Stimulated activated naive CD8-positive, alpha-beta T cell treated with anti-CD3 and anti-CD28 coated beads, Interleukin-15, amount 100 ng/mL, for 72 hours (primary cell): ENCODE results near the gene SCFD2.
A peak's percentile ranks its signal among the peaks of the same experiment; 100 is the strongest.

ENCODE experiments used
- ATAC-seq: fragments of 150-1000 bp; cut with Tn5 transposase; 2 replicates; pipeline ENCODE4 v1.10.0; 2021; ENCODE audit warnings: mild to moderate bottlenecking, moderate library complexity
- DNase-seq, 2 donors: peaks; one replicate each; pipeline ENCODE4 v3.0.0; 2021 to 2022
- H3K27ac Mint-ChIP-seq, 2 donors: one replicate each; pipeline ENCODE4 v1.8.0; 2022; ENCODE audit warnings: mild to moderate bottlenecking in 2 of 2, mixed read lengths in 2 of 2, moderate library complexity in 2 of 2
- H3K27me3 Mint-ChIP-seq: one replicate; pipeline ENCODE4 v1.8.0; 2022; ENCODE audit warnings: mixed read lengths
- H3K4me1 Mint-ChIP-seq: one replicate; pipeline ENCODE4 v1.8.0; 2022; ENCODE audit warnings: mild to moderate bottlenecking, mixed read lengths
- H3K4me3 Mint-ChIP-seq, 2 donors: one replicate each; pipeline ENCODE4 v1.8.0; 2022; ENCODE audit warnings: mild to moderate bottlenecking in 2 of 2, mixed read lengths in 2 of 2, moderate library complexity in 1 of 2
- H3K9me3 Mint-ChIP-seq, 2 donors: one replicate each; pipeline ENCODE4 v1.8.0; 2022; ENCODE audit warnings: mixed read lengths in 2 of 2

Gene SCFD2

DNA sequence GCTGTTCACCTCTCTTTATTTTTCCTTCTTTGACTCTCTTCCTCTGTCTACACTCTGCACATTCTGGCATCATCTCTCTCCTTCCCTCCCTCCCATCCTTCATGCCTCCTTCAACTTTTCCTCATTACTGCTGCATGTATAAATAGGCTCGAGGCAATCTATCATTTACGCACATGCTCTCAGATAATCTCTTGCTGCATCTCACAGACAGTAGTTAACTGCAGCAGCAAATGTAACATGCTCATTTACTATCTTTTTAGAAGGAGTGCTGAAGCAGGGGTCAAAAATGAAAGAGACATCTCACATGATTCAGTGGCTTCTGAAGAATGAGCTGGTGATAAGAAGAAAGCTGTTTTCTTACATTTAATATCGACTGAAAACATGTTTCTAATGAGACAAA is 376.0 kb downstream of the SCFD2 start:
- Mint-ChIP-seq H3K9me3 (no peaks in the 10 kb centered on the region), H3K27me3 (no peaks in the 10 kb centered on the region), H3K27ac (peak overlapping the region in 1 of 2 donors; percentile 6), H3K4me3 (no peak overlapping the region), H3K4me1 (no peaks in the 10 kb centered on the region)
- ATAC-seq (no peak), DNase-seq (no peak)

DNA sequence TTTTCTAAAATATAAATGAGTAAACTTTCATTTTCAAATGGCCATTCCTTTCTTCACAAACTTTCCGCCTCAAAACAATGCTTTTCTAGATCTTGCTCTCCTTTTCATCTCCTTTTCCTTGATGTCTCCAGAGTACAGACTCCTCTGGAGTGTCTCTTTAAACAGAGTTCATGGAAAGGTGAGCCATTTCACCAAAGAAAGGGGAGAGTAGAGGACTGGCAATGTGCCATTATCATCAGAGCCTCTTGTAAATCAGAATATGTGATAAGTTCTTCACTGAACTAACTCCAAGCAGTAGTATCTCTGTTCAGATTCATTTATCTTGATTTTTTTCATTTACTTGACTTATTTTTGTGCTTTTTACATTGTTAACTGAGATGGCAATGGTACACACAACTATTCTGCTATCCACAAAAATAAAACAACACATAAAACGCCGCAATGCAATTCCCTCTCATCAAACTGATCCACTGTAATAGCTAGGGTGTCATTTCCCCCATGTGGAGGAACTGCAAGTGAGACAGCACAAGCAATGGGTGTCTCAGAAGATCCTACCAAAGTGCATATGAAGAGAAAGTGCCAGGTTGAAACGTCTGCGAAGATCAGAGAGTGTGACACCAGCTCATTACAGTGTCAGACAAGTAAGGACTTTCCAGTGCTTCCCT is 378.3 kb downstream of the SCFD2 start:
- no peak for DNase-seq
- no peaks in the 10 kb centered on the region for H3K27me3 Mint-ChIP-seq
- no peak for ATAC-seq

DNA sequence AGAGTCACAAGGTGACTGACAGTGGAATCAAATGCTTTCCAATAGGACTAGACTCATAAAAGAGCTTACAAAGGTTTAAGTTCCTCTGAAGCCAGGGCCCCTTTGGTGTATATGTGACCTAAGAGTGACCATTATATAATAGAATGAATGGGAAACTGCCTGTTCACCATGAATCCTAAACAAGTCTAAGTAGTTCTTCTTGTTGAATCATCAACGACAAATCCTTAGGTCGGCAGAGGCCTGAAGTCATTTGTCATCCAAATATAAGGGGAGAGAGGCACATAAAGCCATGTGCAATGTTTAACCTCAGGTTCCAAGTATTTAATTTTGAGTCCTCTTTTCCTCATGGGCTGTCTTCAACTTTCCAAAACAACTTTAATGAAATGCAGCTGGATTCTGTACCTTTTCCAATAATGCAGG is 381.4 kb downstream of the SCFD2 start:
- Mint-ChIP-seq H3K27me3 (no peaks in the 10 kb centered on the region), H3K4me3 (no peak overlapping the region), H3K9me3 (no peaks in the 10 kb centered on the region), H3K27ac (no peak overlapping the region), H3K4me1 (no peaks in the 10 kb centered on the region)
- DNase-seq, result no peak
- ATAC-seq, result no peak

More for the DNA sequence above, 378.3 kb downstream of the SCFD2 start:
- no peak overlapping the region for H3K4me3 Mint-ChIP-seq
- H3K4me1 Mint-ChIP-seq, result no peaks in the 10 kb centered on the region
- H3K27ac Mint-ChIP-seq, result peak overlapping the region in 1 of 2 donors; percentile 16
- H3K9me3 Mint-ChIP-seq, result no peaks in the 10 kb centered on the region

DNA sequence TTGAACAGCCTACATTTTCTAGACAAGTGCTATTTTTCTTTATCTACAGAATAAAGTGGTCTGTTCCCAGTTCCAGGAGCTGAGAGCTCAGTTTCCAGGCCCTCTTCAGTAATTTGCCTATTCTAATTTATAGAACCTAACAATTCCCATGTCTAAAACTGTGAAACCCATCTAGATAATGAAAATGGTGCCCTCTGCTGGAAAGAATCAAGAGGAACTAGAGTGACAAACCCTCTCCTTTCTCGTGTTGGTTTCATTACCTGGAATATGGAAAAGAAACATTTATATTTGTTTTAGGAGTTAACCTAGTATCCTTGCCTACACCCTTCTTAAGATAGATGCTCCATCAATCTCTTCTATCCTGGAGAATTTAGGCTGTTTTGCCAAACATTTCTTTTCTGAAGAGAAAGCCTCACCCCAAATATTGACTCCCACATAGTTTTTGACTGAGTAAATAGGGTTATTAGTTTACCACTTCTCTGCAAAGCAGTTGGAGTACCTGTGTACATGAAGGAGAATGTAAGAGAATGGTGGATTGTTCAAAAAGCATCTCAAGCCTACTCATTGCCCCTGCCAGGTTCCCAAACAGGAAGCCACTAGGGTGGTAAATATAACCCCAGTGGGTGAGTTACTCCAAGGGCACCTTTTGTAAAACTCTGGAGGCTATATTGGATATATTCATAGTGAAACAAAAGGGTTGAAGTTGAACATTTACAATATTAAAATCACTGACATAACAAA is 382.1 kb downstream of the SCFD2 start:
- Mint-ChIP-seq H3K27me3 (no peaks in the 10 kb centered on the region), H3K9me3 (no peaks in the 10 kb centered on the region), H3K4me1 (no peaks in the 10 kb centered on the region), H3K27ac (no peak overlapping the region), H3K4me3 (no peak overlapping the region)
- DNase-seq (peak in 1 of 2 donors; percentile 12), ATAC-seq (no peak)

DNA sequence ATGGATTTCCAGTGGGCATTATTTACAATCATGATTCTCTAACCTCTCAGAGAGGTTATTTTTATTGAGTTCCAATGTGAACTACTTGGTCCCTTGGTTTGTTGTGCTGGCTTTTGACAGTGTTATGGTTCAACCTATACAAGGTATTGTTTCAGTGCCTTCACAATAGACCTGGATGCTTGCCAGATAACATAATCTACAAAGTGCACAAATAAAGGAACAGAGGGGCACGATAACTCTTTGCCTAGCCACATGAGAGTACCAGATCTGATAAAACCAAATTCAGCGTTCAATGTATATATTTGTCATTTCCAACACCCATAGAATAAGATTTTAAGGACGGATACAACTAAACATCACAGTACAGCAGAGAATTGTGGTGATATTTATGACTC is 382.9 kb downstream of the SCFD2 start:
- H3K27ac Mint-ChIP-seq, result no peak overlapping the region
- no peak overlapping the region for H3K4me3 Mint-ChIP-seq
- ATAC-seq, result no peak
- H3K4me1 Mint-ChIP-seq, result no peaks in the 10 kb centered on the region
- no peaks in the 10 kb centered on the region for H3K27me3 Mint-ChIP-seq
- no peak for DNase-seq
- no peaks in the 10 kb centered on the region for H3K9me3 Mint-ChIP-seq

DNA sequence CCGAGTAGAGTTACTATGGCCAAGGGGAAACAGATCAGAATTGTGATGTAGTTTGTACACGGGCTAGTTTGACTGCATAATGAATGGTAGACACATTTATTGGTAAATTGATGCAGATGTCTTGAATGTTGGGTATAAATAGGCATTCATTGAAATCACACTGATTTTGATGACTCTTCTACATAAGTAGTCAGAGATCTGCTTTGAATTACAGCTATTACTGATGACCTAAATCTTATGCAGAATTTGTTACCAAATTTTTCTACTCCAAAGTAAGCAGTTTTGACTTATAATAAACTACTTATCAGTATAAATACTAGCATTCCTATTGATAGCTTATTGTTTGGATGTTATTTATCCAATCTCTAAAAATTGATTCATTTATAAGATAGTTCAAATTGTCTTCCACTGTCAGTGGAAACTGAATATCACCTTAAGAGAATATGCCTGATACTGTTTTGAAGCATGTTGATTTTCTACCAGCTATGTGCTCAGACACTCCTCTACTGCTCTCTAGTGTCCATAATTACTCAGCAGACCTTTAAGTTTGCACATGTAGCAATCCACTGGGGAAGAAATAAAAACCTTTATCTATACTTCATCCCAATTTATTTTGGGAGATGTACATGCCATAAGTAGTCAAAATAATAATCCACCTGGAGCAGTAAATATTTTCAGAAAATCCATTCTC is 383.5 kb downstream of the SCFD2 start:
- Mint-ChIP-seq H3K9me3 (no peaks in the 10 kb centered on the region), H3K4me3 (no peak overlapping the region), H3K27ac (no peak overlapping the region), H3K27me3 (no peaks in the 10 kb centered on the region), H3K4me1 (no peaks in the 10 kb centered on the region)
- DNase-seq (no peak), ATAC-seq (no peak)

DNA sequence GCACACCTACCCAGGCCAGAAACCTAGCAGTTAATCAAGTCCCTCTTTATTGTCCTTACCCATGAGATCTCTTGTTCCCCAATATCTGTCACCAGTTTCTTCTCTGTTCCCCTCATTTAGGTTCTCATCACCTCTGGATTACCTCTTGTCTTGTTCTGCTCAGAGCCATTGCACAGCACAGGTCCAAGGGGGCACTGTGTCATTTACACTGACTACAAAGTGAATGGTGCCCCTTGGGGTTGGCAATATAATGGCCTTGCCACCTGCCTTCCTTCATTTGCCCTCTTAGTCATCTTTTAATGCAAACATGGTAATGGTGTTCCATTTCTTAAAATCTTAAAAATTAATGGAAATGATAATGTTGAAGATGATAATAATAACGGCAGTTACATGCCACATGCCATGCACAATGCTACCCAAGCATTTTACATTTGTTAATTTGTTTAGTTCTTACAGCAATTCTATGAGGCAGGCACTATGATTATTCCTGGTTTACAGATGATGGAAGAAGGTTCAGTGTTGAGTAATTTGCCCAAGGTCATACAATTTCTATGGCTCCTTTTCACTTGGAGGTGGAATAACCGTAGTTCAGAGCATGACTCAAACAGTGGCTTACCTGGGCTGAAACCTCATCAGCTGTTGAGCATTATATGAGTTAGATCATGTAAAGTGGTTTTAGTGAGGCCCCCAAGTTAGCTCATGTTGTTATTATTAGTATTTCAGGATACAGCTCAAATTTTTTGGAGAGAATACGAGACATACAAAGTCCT is 385.9 kb downstream of the SCFD2 start:
- Mint-ChIP-seq H3K27ac (no peak overlapping the region), H3K9me3 (no peaks in the 10 kb centered on the region), H3K4me1 (no peaks in the 10 kb centered on the region), H3K4me3 (no peak overlapping the region), H3K27me3 (no peaks in the 10 kb centered on the region)
- DNase-seq, result no peak
- no peak for ATAC-seq

DNA sequence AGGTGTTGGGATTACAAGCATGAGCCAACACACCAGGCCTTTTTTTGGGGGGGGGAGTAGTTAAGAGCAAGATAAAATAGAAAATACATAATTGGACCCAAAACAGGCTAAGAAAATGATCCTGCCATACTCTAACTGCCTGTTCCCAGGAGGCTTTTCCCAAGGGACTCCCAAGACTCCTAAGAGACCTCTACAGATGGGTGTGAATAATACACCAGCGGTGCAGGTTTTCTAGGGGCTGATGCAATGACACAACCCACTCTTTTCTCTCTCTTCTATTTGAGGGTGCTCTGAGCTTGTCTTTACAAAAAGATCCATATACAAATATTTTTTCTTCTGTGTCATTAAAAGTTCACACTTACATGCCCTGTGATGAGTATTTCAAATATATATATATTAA is 386.8 kb downstream of the SCFD2 start:
- no peak for DNase-seq
- no peaks in the 10 kb centered on the region for H3K4me1 Mint-ChIP-seq
- no peak for ATAC-seq
- no peak overlapping the region for H3K27ac Mint-ChIP-seq
- no peaks in the 10 kb centered on the region for H3K9me3 Mint-ChIP-seq
- H3K4me3 Mint-ChIP-seq, result no peak overlapping the region
- H3K27me3 Mint-ChIP-seq, result no peaks in the 10 kb centered on the region

DNA sequence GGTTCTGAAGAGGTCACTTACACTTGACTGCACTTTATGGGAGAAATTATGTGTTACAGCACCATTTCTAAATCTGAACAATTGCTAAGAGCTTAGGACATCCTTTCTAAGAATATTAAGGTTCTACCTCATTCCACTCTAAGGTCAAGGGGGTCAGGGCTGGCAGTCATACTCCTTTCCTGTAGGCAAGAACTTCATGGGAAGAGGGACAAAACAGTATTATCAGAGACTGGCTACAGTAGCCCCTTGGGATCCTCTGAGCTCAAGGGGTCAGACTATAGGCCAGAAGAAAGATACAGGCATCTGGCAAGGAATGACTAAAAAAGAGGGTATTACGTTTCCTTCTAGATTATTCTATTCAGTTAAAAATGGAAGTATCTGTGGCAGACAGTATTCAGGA is 388.6 kb downstream of the SCFD2 start:
- no peak for ATAC-seq
- H3K4me3 Mint-ChIP-seq, result no peak overlapping the region
- peaks cover 0 to 7% of the 10 kb centered on the region in 2 donors for H3K9me3 Mint-ChIP-seq
- no peak for DNase-seq
- H3K4me1 Mint-ChIP-seq, result no peaks in the 10 kb centered on the region
- H3K27me3 Mint-ChIP-seq, result no peaks in the 10 kb centered on the region
- H3K27ac Mint-ChIP-seq, result no peak overlapping the region

DNA sequence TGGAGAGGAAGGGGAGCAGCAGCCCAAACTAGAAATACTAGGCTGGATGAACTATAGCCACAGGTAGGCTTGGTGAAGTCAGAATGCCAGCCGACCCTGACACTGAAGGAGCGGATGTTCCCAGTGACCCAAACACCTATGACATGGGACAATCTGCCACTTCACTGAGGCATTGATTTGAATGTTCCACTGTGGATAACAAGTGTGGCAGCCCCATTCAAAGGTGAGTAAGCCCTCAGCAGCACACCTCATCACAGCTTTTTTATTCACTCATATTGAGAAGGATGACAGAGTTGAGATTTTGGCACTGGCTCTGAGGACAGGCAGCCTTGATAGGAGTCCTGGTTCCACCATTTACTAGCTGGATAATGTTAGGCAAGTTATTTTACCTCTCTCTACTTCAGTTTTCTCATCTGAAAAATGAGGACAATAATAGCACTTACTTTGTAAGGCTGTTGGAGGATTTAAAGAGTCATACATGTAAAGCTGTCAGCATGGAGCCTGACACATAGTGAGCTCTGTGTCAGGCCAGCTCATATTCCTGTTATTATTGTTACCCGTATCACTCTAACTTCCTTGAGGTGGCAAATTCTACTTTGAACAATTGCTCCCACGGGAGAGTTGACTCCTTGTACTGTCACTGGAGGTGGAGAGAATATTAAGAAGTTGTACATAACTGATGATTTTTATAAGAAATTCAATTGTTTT is 389.2 kb downstream of the SCFD2 start:
- Mint-ChIP-seq H3K4me3 (no peak overlapping the region), H3K4me1 (no peaks in the 10 kb centered on the region), H3K27ac (no peak overlapping the region), H3K27me3 (no peaks in the 10 kb centered on the region), H3K9me3 (peaks cover 0 to 10% of the 10 kb centered on the region in 2 donors)
- DNase-seq (no peak), ATAC-seq (no peak)

DNA sequence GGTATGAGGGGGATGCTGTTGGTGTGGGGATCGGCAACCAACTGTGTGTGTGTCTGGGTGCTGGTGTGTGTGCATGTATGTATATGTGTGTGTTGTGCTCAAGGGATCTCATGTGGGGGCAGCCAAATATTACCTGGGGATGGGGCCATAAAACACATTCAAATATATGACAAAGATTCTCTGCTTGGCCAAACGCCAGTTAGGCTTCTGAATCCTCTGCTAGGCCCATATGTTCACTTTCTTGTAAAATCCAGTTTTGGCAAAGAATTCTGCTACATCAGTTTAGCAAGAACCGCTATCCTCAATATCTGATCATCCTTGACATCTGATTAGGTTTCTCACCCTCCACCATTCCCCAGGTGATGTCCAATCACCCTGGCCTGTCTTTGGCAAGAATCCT is 397.2 kb downstream of the SCFD2 start:
- no peaks in the 10 kb centered on the region for H3K27me3 Mint-ChIP-seq
- no peaks in the 10 kb centered on the region for H3K4me1 Mint-ChIP-seq
- H3K9me3 Mint-ChIP-seq, result peaks cover 4 to 34% of the 10 kb centered on the region in 2 donors
- ATAC-seq (no peak), DNase-seq (no peak)
- H3K27ac Mint-ChIP-seq, result no peak overlapping the region
- no peak overlapping the region for H3K4me3 Mint-ChIP-seq

DNA sequence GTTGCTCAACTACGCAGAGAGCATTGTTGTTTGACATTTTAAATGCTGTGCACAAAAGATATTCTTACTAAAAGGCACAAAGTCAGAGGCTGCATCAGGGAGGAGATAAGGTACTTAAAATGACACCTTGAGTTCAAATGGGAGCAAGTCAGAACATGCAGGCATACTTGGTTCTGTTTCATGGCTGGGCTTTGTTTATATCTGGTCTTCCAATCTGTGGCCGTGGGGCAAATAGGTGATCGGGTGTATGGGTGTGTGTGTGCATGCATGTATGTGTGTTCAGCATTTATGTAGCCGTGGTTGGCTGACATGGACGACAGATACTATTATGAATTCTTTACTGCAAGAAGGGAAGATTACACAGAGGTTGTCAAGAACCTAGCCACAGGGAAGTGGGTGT is 397.6 kb downstream of the SCFD2 start:
- Mint-ChIP-seq H3K4me1 (no peaks in the 10 kb centered on the region), H3K27ac (peak overlapping the region in 1 of 2 donors; percentile 85), H3K9me3 (peaks cover 4 to 34% of the 10 kb centered on the region in 2 donors), H3K4me3 (no peak overlapping the region), H3K27me3 (no peaks in the 10 kb centered on the region)
- DNase-seq (no peak), ATAC-seq (no peak)

DNA sequence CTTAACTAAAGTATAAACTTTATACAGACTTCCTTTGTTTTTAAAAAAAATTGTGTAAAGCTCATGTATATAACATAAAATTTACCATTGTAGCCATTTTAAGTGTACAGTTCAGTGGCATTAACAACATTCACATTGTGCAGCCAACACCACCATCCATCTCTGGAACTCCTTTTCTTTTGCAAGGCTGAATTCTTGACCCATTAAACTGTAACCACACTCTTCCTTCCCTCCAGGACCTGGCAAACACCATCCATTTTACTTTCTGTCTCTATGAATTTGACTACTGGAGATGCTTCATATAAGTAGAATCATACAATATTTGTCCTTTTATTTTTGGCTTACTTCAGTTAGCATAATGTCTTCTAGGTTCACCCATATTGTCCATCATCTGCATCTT is 399.1 kb downstream of the SCFD2 start:
- ATAC-seq (no peak), DNase-seq (no peak)
- no peaks in the 10 kb centered on the region for H3K4me1 Mint-ChIP-seq
- H3K27ac Mint-ChIP-seq, result peak overlapping the region in 1 of 2 donors; percentile 53
- H3K4me3 Mint-ChIP-seq, result no peak overlapping the region
- peaks cover 4 to 25% of the 10 kb centered on the region in 2 donors for H3K9me3 Mint-ChIP-seq
- H3K27me3 Mint-ChIP-seq, result no peaks in the 10 kb centered on the region

DNA sequence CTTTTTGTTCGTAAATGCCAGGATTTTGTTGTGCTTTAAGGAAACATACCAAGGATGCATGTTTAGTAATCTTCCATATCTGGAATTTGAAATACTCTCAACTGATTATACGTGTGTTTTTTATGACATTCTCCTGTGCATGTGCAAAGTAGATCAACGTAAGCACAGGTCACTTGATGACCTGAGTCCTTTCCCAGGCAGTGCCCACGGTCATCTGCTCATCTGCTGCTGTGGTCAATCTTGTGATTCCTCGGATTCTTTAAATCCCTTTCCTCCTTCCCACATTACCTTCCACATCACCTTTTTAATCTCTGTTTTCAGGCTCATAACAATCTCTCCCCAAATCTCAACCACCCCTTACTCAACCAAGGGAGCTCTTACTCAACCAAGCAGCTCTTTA is 399.7 kb downstream of the SCFD2 start:
- Mint-ChIP-seq H3K4me3 (no peak overlapping the region), H3K27ac (no peak overlapping the region), H3K4me1 (no peaks in the 10 kb centered on the region), H3K9me3 (peaks cover 2 to 21% of the 10 kb centered on the region in 2 donors), H3K27me3 (no peaks in the 10 kb centered on the region)
- no peak for ATAC-seq
- DNase-seq, result no peak

DNA sequence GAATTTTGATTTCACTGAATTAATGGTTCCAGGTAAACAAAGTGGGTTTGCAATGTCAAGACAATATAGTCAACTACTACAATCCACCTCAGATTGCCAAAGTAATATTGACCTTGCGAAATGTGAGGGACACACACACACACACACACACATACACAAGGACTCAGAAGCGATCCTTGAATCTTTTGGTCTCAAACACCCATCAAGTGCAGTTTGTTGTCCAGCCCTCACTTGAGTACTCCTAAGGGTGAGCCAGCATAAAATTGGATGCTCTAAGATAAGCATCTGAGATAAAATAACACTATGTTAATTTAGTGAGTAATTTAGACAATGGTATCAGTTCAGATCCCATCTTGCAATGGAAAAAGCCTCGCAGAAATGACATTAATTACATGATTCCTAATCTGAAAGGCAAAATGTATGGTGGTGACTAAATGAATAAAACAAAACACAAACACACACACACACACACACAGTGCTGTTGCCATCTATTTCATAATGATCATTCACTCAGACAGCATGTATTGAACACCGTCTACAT is 401.2 kb downstream of the SCFD2 start:
- H3K27ac Mint-ChIP-seq, result no peak overlapping the region
- DNase-seq (no peak), ATAC-seq (no peak)
- H3K4me3 Mint-ChIP-seq, result no peak overlapping the region
- no peaks in the 10 kb centered on the region for H3K4me1 Mint-ChIP-seq
- H3K9me3 Mint-ChIP-seq, result peaks cover 0 to 16% of the 10 kb centered on the region in 2 donors
- H3K27me3 Mint-ChIP-seq, result no peaks in the 10 kb centered on the region
